ENCODE measurements around the gene PRPF38B. TPM values are rescaled to one million over a fixed set of nuclear protein-coding genes. Genes with fewer than 3 reads are reported as not detected.

The PRPF38B gene
- total and polyA plus RNA-seq, 2 of the 4 experiments (the other 2 are of a cell fraction) = 9.0 to 19.3 TPM

GRCh38 chr1:108661030-108661609 is 31.0 kb upstream of the PRPF38B start, which contains the start of gene HENMT1:
Gene HENMT1 (minus strand): TSS chr1:108661093. CDS start chr1:108659884, 1,209 bp downstream.
- peak within 1 kb of the TSS; percentile 14; the same call in 1 of the 2 replicates for H3K27ac ChIP-seq (ENCODE audit: insufficient read depth, low read length)
- peak; percentile 80 for ATAC-seq (ENCODE audit: low read depth)
- peak within 1 kb of the TSS; percentile 76 for H2BK120ac ChIP-seq (ENCODE audit: low read depth, low read length)
- H3K23ac ChIP-seq (ENCODE audit: low read depth, low read length) = peak within 1 kb of the TSS; percentile 85
- H2BK20ac ChIP-seq (ENCODE audit: low read depth, low read length) = peak within 1 kb of the TSS; percentile 62
- intact Hi-C loops (cut with micrococcal nuclease) (loop anchor here (2.0 kb wide), 1 partner anchor 24 kb away; no protein-coding TSS in a partner anchor), dilution Hi-C loops (cut with HindIII; ENCODE audit: low sequenced_read_pairs, unreplicated experiment) (no loop called here), in situ Hi-C loops (cut with MboI; ENCODE audit: low sequenced_read_pairs) (no loop called here)
- DNase-seq = peak; percentile 35
- peak within 1 kb of the TSS; percentile 70 for H3K4me2 ChIP-seq (ENCODE audit: low read depth, low read length)
- ChIA-PET CTCF (no interaction called here), POLR2A (ENCODE audit: unreplicated experiment) (no interaction called here)
- H3K9me3 ChIP-seq (ENCODE audit: control insufficient read depth, insufficient read depth, low read length) = no peaks in the 10 kb centered on the region
- H2AK5ac ChIP-seq (ENCODE audit: low read depth, low read length) = peak within 1 kb of the TSS; percentile 39; the same call in 1 of the 2 replicates
- no TSS peak for BruUV-seq (replicated peaks)
- H3K9me1 ChIP-seq (ENCODE audit: insufficient read depth, low read length) = no peaks in the 10 kb centered on the region
- H2AFZ ChIP-seq (replicated peaks; ENCODE audit: low read length, poor library complexity) = peak within 1 kb of the TSS; percentile 98
- peak within 1 kb of the TSS; percentile 85 for H4K5ac ChIP-seq (ENCODE audit: low read depth, low read length)
- no peaks in the 10 kb centered on the region for H3K27me3 ChIP-seq (ENCODE audit: control insufficient read depth, insufficient read depth, low read length)
- H3K36me3 ChIP-seq (ENCODE audit: control insufficient read depth, insufficient read depth, low read length) = no peaks in the 10 kb centered on the region
- H3K18ac ChIP-seq (ENCODE audit: low read depth, low read length) = no peak within 1 kb of the TSS; the same call in 1 of the 2 replicates
- peak within 1 kb of the TSS; percentile 80 for H4K91ac ChIP-seq (ENCODE audit: insufficient read depth, low read depth, low read length)
- 5% methylated on average over 36 of the region's 81 CpGs; no CpG with 5 or more reads in 1 of the 2 experiments for WGBS, 2 experiments (ENCODE audit: extremely low coverage in 2 of 2, insufficient read length in 1 of 2)
- H3K4me1 ChIP-seq (ENCODE audit: control insufficient read depth, insufficient read depth, low read length) = peaks cover 2% of the 10 kb centered on the region; the same call in 1 of the 2 replicates
- H3K4ac ChIP-seq (ENCODE audit: low read depth, low read length) = peak within 1 kb of the TSS; percentile 90
- H4K8ac ChIP-seq (ENCODE audit: low read depth in 2 of 2, low read length in 2 of 2) = peak within 1 kb of the TSS; percentile 86 to 98
- peak within 1 kb of the TSS; percentile 67; the same call in 2 of the 3 replicates for H2BK15ac ChIP-seq (ENCODE audit: low read depth, low read length)
- H2AK9ac ChIP-seq (replicated peaks; ENCODE audit: low read depth, low read length, poor library complexity) = peak within 1 kb of the TSS; percentile 91
- peak within 1 kb of the TSS; percentile 43 for H3K9ac ChIP-seq (ENCODE audit: low read depth, low read length)
- peak within 1 kb of the TSS; percentile 98 for H3K14ac ChIP-seq (replicated peaks; ENCODE audit: low read depth, low read length)
- H3K79me1 ChIP-seq (ENCODE audit: low read depth in 1 of 2, low read length in 2 of 2) = no peaks in the 10 kb centered on the region
- H4K20me1 ChIP-seq (ENCODE audit: insufficient read depth, low read length) = no peaks in the 10 kb centered on the region
- peak within 1 kb of the TSS; percentile 46 for H3K4me3 ChIP-seq (ENCODE audit: insufficient read depth, low read depth, low read length)
- peak within 1 kb of the TSS; percentile 43 for H2BK5ac ChIP-seq (ENCODE audit: low read depth, low read length, poor library complexity, severe bottlenecking)
- H3K56ac ChIP-seq (ENCODE audit: extremely low read depth, insufficient read depth, low read length) = peak within 1 kb of the TSS; percentile 43; the same call in 1 of the 2 replicates
- no peak for TF ChIP-seq RAD21 (IDR thresholded peaks at IDR 0.05; ENCODE audit: low read length)
- no peak for TF ChIP-seq MXI1 (IDR thresholded peaks at IDR 0.05; ENCODE audit: borderline replicate concordance, low read depth, low read length)
- TF ChIP-seq CHD1 (IDR thresholded peaks at IDR 0.05; ENCODE audit: low read depth, low read length) = no peak
- TF ChIP-seq RCOR1 (IDR thresholded peaks at IDR 0.05; ENCODE audit: insufficient replicate concordance, low read length) = no peak
- no peak for TF ChIP-seq USF2 (IDR thresholded peaks at IDR 0.05; ENCODE audit: low read depth, low read length)
- TF ChIP-seq CEBPB (IDR thresholded peaks at IDR 0.05; ENCODE audit: low read depth, low read length) = no peak
- TF ChIP-seq MAFK (IDR thresholded peaks at IDR 0.05; ENCODE audit: low read depth, low read length) = no peak
- no peak for TF ChIP-seq MAZ (IDR thresholded peaks at IDR 0.05; ENCODE audit: borderline replicate concordance, low read depth, low read length)
- TF ChIP-seq CTCF (conservative IDR thresholded peaks at IDR 0.05; ENCODE audit: low read depth, low read length) = no peak
- TF ChIP-seq, protein P1, sequence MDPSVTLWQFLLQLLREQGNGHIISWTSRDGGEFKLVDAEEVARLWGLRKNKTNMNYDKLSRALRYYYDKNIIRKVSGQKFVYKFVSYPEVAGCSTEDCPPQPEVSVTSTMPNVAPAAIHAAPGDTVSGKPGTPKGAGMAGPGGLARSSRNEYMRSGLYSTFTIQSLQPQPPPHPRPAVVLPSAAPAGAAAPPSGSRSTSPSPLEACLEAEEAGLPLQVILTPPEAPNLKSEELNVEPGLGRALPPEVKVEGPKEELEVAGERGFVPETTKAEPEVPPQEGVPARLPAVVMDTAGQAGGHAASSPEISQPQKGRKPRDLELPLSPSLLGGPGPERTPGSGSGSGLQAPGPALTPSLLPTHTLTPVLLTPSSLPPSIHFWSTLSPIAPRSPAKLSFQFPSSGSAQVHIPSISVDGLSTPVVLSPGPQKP (IDR thresholded peaks at IDR 0.05; ENCODE audit: borderline replicate concordance, low read depth, low read length) = no peak
- TF ChIP-seq POLR2A (IDR thresholded peaks at IDR 0.05; ENCODE audit: low read depth, low read length) = no peak
- no peak for TF ChIP-seq SMC3 (IDR thresholded peaks at IDR 0.05; ENCODE audit: low read depth, low read length)
- TF ChIP-seq RFX5 (IDR thresholded peaks at IDR 0.05; ENCODE audit: low read depth, low read length) = no peak
- TF ChIP-seq NFE2L2 (IDR thresholded peaks at IDR 0.05; ENCODE audit: low read depth, low read length) = no peak

All from IMR-90 (cell line).